ENCODE measurements around the gene CIART.
"Not testable (repeated sequence)": the region's sequence is repeated elsewhere in the genome, so short reads cannot be mapped to it uniquely, and the experiment has no call there.

Gene CIART

DNA sequence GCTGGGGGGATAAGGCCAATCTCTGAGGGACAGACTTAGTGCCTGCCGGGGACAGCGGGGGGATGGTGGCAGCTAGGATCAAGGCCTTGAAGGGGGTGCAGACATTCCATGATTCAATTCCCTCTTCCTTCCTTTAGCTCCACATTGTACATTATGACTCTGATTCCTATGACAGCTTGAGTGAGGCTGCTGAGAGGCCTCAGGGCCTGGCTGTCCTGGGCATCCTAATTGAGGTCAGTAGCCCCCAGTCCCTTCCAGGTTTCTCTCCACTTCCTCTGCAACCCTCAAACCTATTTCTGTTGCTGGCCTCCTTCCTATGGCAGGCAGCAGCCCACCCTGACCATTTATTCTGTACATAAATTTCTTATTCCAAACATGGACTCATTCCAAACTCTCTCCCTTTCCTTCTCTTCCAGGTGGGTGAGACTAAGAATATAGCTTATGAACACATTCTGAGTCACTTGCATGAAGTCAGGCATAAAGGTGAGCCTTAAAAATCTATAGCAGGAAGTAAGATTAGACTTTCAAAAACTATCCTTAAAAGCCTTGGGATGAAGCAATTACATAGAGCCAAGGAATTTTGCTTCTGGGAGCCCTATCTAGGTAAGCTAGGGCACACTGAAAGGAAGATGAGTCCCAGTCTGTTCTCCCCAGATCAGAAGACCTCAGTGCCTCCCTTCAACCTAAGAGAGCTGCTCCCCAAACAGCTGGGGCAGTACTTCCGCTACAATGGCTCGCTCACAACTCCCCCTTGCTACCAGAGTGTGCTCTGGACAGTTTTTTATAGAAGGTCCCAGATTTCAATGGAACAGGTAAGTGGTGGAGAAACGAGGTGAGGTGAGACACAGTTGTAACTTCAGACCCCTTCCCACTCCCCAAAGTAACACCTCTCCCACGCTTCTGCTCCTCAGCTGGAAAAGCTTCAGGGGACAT is 19.7 kb upstream of the CIART start:
- no peak for DNase-seq (ENCODE audit: low spot score)

- DNase-seq (ENCODE audit: low spot score): no peak
Observed at GRCh38 chr1:150263549-150263948, 18.8 kb upstream of the CIART start.

GRCh38 chr1:150267896-150268295 is 14.5 kb upstream of the CIART start:
- no peak for DNase-seq (ENCODE audit: low spot score)

DNA sequence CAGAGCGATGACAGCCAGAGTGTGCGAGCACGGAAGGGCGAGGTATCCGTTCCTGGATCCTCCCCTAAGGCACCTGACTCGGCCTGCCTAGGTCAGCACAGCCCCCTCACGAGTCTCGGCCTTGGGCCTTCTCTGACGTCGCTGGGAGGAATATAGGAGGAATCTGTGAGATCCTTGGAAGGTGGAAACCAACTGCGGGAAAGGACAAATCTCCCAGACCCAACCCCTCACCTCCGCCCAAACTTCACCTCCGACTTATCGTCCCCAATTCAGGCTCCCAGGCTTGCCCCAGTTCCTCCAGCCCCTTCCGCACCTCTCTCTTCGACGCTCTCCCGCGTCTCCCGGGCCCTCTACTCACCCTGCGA is 14.0 kb upstream of the CIART start:
- peak; percentile 27 for DNase-seq (ENCODE audit: low spot score)

GRCh38 chr1:150268705-150269403 is 13.5 kb upstream of the CIART start, which contains the start of gene APH1A:
TSS of gene APH1A (minus strand) at chr1:150269016. CDS start at chr1:150268810, 206 bp downstream.
- peak; percentile 98 for DNase-seq (ENCODE audit: low spot score)

DNA sequence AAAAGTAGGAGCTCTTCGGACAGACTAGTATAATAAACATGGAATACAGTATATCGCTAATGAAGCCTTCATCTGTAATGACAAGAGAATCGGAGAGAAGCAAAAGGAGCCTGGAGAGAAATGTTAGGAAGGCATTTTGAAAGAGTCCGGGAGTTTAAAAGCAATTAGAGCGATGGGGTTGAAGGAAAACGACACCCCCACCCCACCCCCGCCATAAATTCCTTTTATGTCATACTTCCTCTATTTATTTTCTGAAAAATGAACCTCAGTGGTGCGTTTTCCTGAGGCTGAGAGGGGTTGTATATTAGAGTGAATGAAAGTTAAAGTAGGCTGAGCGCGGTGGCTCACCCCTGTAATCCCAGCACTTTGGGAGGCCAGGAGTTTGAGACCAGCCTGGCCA is 12.9 kb upstream of the CIART start:
- no peak for DNase-seq (ENCODE audit: low spot score)

- DNase-seq (ENCODE audit: low spot score): no peak
Observed at GRCh38 chr1:150271291-150271959, 10.9 kb upstream of the CIART start.

GRCh38 chr1:150273311-150273710 is 9.0 kb upstream of the CIART start:
- DNase-seq (ENCODE audit: low spot score): no peak

DNA sequence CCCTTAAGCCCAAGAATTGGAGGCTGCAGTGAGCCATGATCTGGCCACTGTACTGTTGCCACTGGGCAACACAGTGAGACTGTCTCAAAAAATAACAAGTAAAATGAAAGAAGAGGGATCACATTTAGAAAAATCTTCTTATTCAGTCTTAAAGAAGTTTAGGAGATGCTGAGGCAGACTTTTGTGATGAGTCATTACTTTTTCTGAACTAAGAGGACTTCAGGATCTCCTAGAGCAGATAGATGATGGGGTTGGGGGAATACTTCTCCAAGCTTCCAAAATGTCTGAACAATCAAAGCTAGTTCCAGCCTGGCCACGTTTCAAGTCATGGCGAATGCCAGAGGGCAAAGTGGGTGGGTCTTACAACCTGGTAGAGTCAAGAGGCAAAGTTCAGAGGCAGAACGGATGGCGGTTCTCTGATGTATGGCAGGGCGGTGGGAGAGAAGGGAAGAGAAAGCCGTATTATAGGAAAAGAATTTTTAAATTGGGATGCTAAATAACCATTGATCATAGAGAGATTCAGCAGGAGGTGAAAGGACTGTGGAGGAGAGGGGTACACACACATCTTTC is 2.1 kb upstream of the CIART start:
- DNase-seq (ENCODE audit: low spot score): no peak

GRCh38 chr1:150281221-150281757 is 1.1 kb upstream of the CIART start:
- peak; percentile 66 for DNase-seq (ENCODE audit: low spot score)

DNA sequence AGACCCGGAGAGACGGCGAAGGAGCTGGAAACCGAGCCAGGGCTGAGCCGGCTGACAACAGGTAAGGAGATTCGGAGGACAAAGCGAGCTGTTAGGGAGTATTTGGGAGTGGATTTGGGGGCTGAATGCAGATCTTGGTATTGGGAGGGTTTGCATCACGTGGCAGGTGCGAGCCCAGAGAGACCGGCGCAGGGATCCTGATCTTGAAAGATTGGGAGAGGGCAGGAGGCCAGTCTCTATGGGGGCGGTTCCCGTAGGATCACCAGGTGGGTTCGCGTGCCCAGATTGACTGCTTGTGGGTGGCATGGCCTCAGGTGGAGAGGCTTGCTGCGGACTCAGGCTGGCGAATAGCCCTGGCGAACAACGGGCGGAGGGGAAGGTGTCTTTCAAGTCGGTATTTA is 204 bp downstream of the CIART start:
- DNase-seq (ENCODE audit: low spot score): no peak

DNA sequence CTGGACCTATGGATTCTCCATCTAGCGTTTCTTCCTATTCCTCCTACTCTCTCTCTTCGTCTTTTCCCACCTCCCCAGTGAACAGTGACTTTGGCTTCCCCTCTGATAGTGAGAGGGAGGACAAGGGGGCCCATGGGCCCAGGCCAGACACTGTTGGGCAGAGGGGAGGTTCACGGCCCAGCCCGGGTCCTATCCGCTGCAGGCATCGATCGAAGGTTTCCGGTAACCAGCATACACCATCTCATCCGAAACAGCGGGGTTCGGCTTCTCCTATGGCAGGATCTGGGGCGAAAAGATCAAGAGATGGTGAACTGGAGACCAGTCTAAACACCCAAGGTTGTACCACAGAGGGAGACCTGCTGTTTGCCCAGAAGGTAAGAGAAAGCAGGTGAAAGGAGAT is 906 bp downstream of the CIART start:
- DNase-seq (ENCODE audit: low spot score): no peak

GRCh38 chr1:150288382-150288781 is 6.0 kb downstream of the CIART start:
- no peak for DNase-seq (ENCODE audit: low spot score)

DNA sequence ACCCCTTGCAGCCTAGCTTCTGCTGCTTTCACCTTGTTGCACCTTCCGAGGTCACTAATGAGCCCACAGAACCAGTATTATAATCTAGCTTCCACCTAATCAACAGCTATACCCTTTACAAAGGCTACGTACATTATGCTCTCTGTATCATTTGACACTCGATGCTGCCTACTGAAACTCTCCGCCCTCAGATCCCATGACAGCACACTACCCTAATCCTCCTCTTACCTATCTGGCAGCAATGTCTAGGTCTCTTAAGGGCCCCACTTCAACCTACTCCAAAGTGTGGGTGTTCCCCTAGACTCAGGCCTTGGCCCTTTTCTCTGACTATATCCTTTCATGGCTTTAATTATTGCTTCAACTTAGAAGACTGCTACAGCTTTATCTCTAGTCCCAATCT is 6.5 kb downstream of the CIART start:
- no peak for DNase-seq (ENCODE audit: low spot score)

DNA sequence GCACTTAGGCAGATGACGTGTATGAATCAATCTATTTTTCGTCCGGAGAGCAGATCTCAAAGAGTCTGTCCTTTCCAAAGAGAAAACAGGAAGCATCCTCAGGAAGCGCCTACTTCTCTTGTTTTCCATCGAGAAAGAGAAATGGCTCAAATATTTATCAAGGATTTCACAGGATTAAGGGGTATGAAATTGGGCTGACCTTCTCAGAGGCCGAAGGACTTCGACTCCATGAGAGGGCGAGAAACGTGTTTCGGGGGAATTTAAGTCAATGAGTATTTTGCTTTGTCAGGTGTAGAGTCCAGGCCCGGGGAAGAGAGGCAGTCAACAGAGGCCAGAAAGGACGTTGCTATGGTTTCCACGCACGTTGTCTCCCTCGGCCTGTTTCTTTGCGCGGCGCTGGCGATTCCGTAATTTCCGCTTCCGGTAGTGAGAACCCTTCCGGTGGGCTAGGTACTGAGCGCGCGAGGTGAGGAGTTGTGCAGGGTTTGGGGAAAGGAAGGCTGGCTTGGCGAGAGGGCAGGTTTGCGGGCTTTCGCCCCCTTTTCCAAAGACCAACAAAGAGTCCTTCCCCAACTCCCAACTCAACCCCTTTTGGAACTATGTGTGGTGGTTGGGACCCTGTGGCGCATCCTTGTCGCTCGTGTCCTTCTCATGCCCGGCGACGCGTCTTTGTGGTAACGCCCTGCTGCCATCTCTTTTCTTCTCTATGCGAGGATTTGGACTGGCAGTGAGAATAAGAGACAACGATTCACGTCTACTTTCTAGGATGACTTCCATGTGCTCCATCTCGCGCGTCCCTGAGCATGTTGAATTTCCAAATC is 11.3 kb downstream of the CIART start, which contains the start of gene MRPS21:
TSS of gene MRPS21 (plus strand) at position 429 of the 821 bp plus-strand sequence. CDS start 506 bp downstream, outside the sequence.
- peak; percentile 91 for DNase-seq (ENCODE audit: low spot score)

DNA sequence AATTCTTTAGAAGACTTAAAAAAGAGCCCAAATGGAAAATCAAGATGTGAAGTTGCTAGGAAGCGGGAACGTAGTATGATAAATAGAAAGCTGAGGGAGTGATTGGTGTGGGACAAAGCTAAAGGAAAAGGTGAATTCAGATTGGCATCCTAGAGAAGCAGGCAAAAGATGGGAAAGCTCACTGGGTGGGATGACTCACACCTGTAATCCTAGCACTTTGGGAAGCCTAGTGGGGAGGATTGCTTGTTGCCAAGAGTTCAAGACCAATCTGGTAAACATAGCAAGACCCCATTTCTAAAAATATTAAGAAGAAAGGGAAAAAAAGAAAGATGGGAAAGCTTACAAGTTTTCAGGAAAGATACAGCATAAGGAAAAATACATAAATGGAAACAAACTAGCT is 13.1 kb downstream of the CIART start:
- no peak for DNase-seq (ENCODE audit: low spot score)

GRCh38 chr1:150299716-150300115 is 17.4 kb downstream of the CIART start:
- DNase-seq (ENCODE audit: low spot score): no peak

- no peak for DNase-seq (ENCODE audit: low spot score)
Observed at GRCh38 chr1:150302338-150302737, 20.0 kb downstream of the CIART start.

DNA sequence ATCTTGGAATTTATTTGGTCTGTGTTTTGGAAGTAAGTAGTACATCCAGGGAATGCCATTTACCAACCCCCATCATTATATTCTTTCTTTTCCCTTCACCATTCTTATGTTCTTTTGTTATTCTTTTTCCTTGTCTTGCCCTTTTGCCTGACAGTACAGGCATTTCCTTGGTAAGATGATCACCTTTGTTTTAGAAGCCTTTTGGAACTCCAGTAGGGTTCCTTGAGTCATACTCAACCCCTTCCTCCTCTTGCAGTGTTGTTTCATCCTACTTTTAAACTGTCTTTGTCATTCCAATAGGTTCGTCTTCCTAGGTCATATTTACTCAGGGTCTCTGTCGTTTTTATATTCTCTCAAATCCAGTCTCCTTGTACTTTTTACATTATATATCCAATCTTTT is 20.5 kb downstream of the CIART start:
- DNase-seq (ENCODE audit: low spot score): no peak

DNA sequence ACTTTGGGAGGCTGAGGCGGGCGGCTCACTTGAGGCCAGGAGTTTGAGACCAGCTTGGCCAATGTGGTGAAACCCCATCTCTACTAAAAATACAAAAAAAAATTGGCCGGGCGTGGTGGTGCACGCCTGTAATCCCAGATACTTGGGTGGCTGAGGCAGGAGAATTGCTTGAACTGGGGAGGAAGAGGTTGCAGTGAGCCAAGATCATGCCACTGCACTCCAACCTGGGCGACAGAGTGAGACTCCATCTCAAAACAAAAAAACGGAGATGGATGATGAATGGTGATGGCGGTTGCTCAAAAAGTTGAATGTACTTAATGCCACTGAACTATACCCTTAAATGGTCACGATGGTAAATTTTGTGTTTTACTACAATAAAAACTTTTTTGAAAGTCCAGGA is 26.2 kb downstream of the CIART start:
- DNase-seq (ENCODE audit: low spot score): not testable (repeated sequence)

Measured in GM03348 (cell line).